Ovary (tissue), 9 donors: ENCODE measurements around the gene RGS9. TPM values are rescaled to one million over a fixed set of nuclear protein-coding genes. Genes with fewer than 3 reads are reported as not detected.
"Not testable (repeated sequence)": the region's sequence is repeated elsewhere in the genome, so short reads cannot be mapped to it uniquely, and the experiment has no call there.

Experiments used
- DNase-seq, 5 donors: peaks; one replicate each; pipeline ENCODE4 v3.0.0-alpha.2; 2019 to 2020
- H3K27ac ChIP-seq, 2 donors: fragments of 200-600 bp; one replicate each; pipeline versions ENCODE4 v1.5.1 to v1.8.0; 2019 to 2022
- H3K27me3 ChIP-seq: fragments of 200-600 bp; one replicate; pipeline ENCODE4 v1.8.0; 2022
- H3K36me3 ChIP-seq: fragments of 200-600 bp; sonication (generic); one replicate; pipeline ENCODE4 v1.5.1; 2019
- H3K4me1 ChIP-seq: one replicate; pipeline ENCODE4 v1.8.1; 2013; ENCODE audit warnings: mild to moderate bottlenecking, moderate library complexity; ENCODE audit not compliant: insufficient read depth
- H3K4me3 ChIP-seq: fragments of 200-600 bp; sonication (generic); one replicate; pipeline ENCODE4 v1.5.1; 2017
- H3K9me3 ChIP-seq, 2 donors: fragments of 200-600 bp in 1 of 2; sonication (generic) in 1 of 2; one replicate each; pipeline versions ENCODE4 v1.5.1 to v1.8.1; 2013 to 2019; ENCODE audit warnings: mild to moderate bottlenecking in 1 of 2, moderate library complexity in 1 of 2
- EP300 ChIP-seq: sonication (generic); formaldehyde crosslinking; IDR thresholded peaks from one replicate; pipeline ENCODE4 v1.6.1; 2017; ENCODE audit warnings: antibody characterized with exemption
- POLR2A ChIP-seq: fragments of 450-650 bp; IDR thresholded peaks from one replicate; pipeline ENCODE4 v1.6.1; 2017; ENCODE audit warnings: antibody characterized with exemption, mild to moderate bottlenecking, moderate library complexity
- WGBS, 3 donors: extraction: QIAGEN DNeasy Blood & Tissue Kit in 1 of 3; methylation state at CpG; one replicate each; pipeline versions ENCODE4 v1.1.5 to v1.1.7; 2013 to 2017; 5-methylcytosine and 5-hydroxymethylcytosine counted together
- intact Hi-C, 4 donors: fragments of 100-400 bp; cut with DNase I; formaldehyde crosslinking; loops; one replicate each; pipeline versions ENCODE4 v1.11.0 to v1.15.1; 2022 to 2023
- polyA plus RNA-seq, 2 donors: library from polyadenylated mRNA; stranded (reverse); fragments of 200-250 nt in 1 of 2; fragments of 350-450 nt in 1 of 2; fragmentation: Illumina TruSeq in 1 of 2; extraction: RNeasy Lipid Tissue Mini Kit (QIAGEN cat#74804) in 1 of 2; gene quantifications; one replicate each; pipeline ENCODE4 v1.2.3, GENCODE V29; 2013 to 2014
- total RNA-seq, 7 donors: library from RNA; depleted of rRNA in 2 of 7; stranded (reverse); fragments of >200 nt in 2 of 7; fragmentation: NEBNext Ultra II Directional in 3 of 7; extraction: Animal tissue kit (Norgen Biotek cat#: 25700) in 3 of 7; gene quantifications; one replicate each; pipeline versions ENCODE4 v1.1.0 to v1.2.4, GENCODE V29; 2016 to 2023
- TF ChIP-seq, protein P1 (sequence below), 3 donors: fragments of 450-650 bp in 2 of 3; fragments of 200-600 bp in 1 of 3; IDR thresholded peaks; one replicate each; pipeline versions ENCODE4 v1.5.1 to v1.8.0; 2016 to 2022; ENCODE audit warnings: antibody characterized with exemption in 3 of 3, mild to moderate bottlenecking in 1 of 3
- donor health status: DM: no; HTN: no; CAD: no; lungs with moderate emphysema.
- donor health status: DM: no; HTN: no; CAD: no.
- donor health status: Bipolar disorder and iron deficiency.
- donor health status: DM: yes; HTN: yes; CAD: no.
- donor health status: DM: no; HTN: no; CAD: no.
- donor health status: DM: yes; HTN: yes; CAD: no.

The RGS9 gene
- total and polyA plus RNA-seq, 9 donors: 5.3 to 15.7 (median 9.1) TPM

DNA sequence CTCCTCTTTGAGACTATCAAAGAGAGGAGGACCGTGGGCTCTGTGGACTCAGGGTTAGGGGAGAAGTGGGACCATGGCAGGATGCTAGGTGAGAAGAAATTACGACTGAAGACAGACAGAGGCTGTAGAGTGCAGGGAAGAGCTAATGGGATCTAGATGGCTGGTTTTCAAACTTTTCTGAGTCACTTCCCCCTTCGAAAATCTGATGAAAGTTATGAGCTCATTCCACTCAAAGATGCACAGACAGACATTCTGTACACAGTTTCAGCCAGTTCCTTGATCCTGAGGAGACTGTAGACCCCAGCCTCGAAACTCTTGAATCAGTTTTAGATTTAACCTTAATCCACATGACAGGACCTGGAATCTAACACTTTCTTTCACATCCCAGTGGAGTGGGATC, 40.7 kb downstream of the RGS9 start:
- peaks cover 1% of the 10 kb centered on the region for H3K4me1 ChIP-seq
- no peaks in the 10 kb centered on the region for H3K36me3 ChIP-seq
- H3K9me3 ChIP-seq: no peaks in the 10 kb centered on the region
- no peak overlapping the region for H3K4me3 ChIP-seq
- H3K27me3 ChIP-seq: no peaks in the 10 kb centered on the region
- TF ChIP-seq, protein P1, sequence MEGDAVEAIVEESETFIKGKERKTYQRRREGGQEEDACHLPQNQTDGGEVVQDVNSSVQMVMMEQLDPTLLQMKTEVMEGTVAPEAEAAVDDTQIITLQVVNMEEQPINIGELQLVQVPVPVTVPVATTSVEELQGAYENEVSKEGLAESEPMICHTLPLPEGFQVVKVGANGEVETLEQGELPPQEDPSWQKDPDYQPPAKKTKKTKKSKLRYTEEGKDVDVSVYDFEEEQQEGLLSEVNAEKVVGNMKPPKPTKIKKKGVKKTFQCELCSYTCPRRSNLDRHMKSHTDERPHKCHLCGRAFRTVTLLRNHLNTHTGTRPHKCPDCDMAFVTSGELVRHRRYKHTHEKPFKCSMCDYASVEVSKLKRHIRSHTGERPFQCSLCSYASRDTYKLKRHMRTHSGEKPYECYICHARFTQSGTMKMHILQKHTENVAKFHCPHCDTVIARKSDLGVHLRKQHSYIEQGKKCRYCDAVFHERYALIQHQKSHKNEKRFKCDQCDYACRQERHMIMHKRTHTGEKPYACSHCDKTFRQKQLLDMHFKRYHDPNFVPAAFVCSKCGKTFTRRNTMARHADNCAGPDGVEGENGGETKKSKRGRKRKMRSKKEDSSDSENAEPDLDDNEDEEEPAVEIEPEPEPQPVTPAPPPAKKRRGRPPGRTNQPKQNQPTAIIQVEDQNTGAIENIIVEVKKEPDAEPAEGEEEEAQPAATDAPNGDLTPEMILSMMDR (IDR thresholded peaks at IDR 0.05): no peak
- TF ChIP-seq EP300 (no peak), POLR2A (no peak)
- intact Hi-C loops: no loop called here
- no peak for DNase-seq
- no peak overlapping the region for H3K27ac ChIP-seq
- WGBS, 3 donors: 81 to 89% (median 83%) methylated on average over 4 of the region's 4 CpGs

- whole genome bisulfite sequencing, 3 donors: 90 to 94% (median 91%) methylated on average over 12 of the region's 12 CpGs
- H3K27ac ChIP-seq, H3K4me1 ChIP-seq, intact Hi-C loops, H3K36me3 ChIP-seq, DNase-seq, H3K4me3 ChIP-seq, H3K9me3 ChIP-seq, H3K27me3 ChIP-seq: not testable (repeated sequence)
These were observed 43.1 kb downstream of the RGS9 start for GRCh38 chr17:65180276-65180675.

DNA sequence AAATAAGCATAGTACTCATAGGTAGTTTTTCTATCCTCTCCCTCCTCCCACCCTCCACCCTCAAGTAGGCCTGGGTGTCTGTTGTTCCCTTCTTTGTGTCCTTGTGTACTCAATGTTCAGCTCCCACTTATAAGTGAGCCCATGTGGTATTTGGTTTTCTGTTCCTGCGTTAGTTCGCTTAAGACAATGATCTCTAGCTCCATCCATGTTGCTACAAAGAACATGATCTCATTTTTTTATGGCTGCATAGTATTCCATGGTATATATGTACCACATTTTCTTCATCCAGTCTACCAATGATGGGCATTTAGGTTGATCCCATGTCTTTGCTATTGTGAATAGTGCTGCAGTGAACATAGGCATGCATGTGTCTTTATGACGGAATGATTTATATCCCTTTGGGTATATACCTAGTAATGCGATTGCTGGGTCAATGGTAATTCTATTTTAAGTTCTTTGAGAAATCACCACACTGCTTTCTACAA, 43.6 kb downstream of the RGS9 start:
- H3K27me3 ChIP-seq, H3K4me3 ChIP-seq, H3K36me3 ChIP-seq, DNase-seq, intact Hi-C loops, H3K4me1 ChIP-seq, H3K27ac ChIP-seq, H3K9me3 ChIP-seq: not testable (repeated sequence)
- 93 to 99% (median 98%) methylated on average over 4 of the region's 4 CpGs for WGBS, 3 donors

DNA sequence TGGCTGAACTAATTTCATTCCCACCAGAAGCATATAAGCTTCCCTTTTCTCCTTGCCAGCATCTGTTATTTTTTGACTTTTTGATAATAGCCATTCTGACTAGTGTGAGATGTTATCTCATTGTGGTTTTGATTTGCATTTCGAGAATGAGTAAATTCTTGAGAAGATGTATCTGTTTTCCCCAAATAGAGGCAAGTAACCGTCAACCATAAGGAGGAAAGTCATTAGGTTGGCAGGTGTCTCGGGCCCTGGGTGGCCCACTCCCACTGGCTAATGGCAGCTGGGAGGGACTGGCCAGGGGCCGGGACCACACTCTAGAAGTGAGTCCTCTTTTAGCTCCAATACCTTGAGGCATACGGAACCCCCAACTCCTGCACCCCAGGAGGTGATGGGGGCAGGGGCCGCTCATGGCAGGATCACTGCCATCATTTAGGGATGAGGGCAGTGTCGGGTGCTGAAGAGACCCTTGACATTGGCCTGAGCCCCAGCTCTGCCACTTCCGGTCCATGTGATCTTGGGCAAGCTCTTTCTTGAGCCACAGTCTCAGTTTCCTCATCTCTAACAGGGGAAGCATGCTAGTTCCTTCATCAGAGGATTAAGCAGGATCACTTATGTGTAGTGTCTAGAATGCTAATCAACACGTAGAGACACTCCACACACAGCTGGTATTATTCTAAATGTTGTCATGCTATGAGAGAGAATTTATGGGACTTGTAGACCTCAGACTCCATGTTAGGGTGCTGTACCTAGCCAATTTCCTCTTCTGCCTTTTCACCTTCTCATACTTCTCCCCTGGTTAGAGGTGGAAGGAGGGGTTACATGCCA, 44.3 kb downstream of the RGS9 start:
- no peak overlapping the region for H3K27ac ChIP-seq
- intact Hi-C loops: no loop called here

DNA sequence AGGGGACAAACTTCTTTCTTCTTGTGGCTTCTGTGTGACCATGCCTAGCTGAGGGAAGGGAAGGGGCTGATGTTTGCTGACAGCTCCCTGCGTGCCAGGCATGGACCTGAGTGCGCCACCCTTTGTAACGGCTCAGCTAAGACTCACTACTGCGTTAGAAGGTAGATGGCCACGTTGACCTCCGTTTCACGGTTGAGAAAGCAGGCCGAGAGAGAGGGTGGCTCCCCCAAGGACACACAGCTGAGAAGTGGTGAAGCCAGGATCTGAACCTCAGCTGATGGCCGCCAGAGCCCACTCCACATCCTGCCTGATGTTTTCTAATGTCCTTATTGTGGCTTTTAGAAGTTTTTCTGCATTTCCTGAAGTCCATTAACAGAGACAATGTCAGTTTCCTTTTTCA, 45.1 kb downstream of the RGS9 start:
- intact Hi-C loops: no loop called here
- 84 to 91% (median 86%) methylated on average over 9 of the region's 9 CpGs for WGBS, 3 donors
- H3K27me3 ChIP-seq: no peaks in the 10 kb centered on the region
- H3K4me3 ChIP-seq: no peak overlapping the region
- no peak for DNase-seq
- no peaks in the 10 kb centered on the region for H3K36me3 ChIP-seq
- no peak for TF ChIP-seq POLR2A
- TF ChIP-seq, protein P1 (IDR thresholded peaks at IDR 0.05): no peak
- TF ChIP-seq EP300: no peak
- H3K27ac ChIP-seq: no peak overlapping the region
- no peaks in the 10 kb centered on the region for H3K9me3 ChIP-seq
- peaks cover 6% of the 10 kb centered on the region for H3K4me1 ChIP-seq

More for the DNA sequence above, 44.3 kb downstream of the RGS9 start:
- WGBS, 3 donors: 86 to 89% (median 89%) methylated on average over 9 of the region's 9 CpGs
- H3K36me3 ChIP-seq: no peaks in the 10 kb centered on the region
- no peak overlapping the region for H3K4me3 ChIP-seq
- TF ChIP-seq POLR2A (no peak), EP300 (no peak)
- TF ChIP-seq, protein P1 (IDR thresholded peaks at IDR 0.05): no peak
- no peaks in the 10 kb centered on the region for H3K27me3 ChIP-seq
- peaks cover 6% of the 10 kb centered on the region for H3K4me1 ChIP-seq
- DNase-seq: no peak
- H3K9me3 ChIP-seq: no peaks in the 10 kb centered on the region
